OCI-LY1 (cell line): ENCODE results near the gene ARHGAP9.

Experiments used
- H2AFZ ChIP-seq: fragments of 200-600 bp; sonication (generic), shearing (Covaris generic); 2 replicates; pipeline ENCODE4 v1.6.0; 2014; ENCODE audit warnings: antibody characterized with exemption, mild to moderate bottlenecking, low read length
- H3F3A ChIP-seq: fragments of 200-600 bp; sonication (generic), shearing (Covaris generic); 2 replicates; pipeline ENCODE4 v1.6.0; 2014; ENCODE audit warnings: mild to moderate bottlenecking, antibody characterized with exemption, low read length, moderate library complexity; ENCODE audit not compliant: insufficient read depth
- H3K27ac ChIP-seq: fragments of 200-600 bp; sonication (generic); 2 replicates; pipeline ENCODE4 v1.5.1; 2014; ENCODE audit warnings: low read length, mixed run types, mild to moderate bottlenecking, low read depth; ENCODE audit not compliant: poor library complexity, severe bottlenecking
- H3K27me3 ChIP-seq: fragments of 200-600 bp; sonication (generic); 2 replicates; pipeline ENCODE4 v1.6.0; 2014; ENCODE audit warnings: antibody characterized with exemption, mild to moderate bottlenecking, low read length, moderate library complexity; ENCODE audit not compliant: insufficient read depth
- H3K36me3 ChIP-seq: fragments of 200-600 bp; sonication (generic); 2 replicates; pipeline ENCODE4 v1.6.1; 2014; ENCODE audit warnings: mild to moderate bottlenecking, antibody characterized with exemption, low read length, moderate library complexity, mixed read lengths; ENCODE audit not compliant: insufficient read depth
- H3K4me1 ChIP-seq: fragments of 200-600 bp; sonication (generic); 2 replicates; pipeline ENCODE4 v1.5.1; 2014; ENCODE audit warnings: mild to moderate bottlenecking, low read length, moderate library complexity; ENCODE audit not compliant: insufficient read depth, severe bottlenecking
- H3K4me2 ChIP-seq: fragments of 200-600 bp; sonication (generic), shearing (Covaris generic); 2 replicates; pipeline ENCODE4 v1.6.1; 2014; ENCODE audit warnings: low read length
- H3K4me3 ChIP-seq: fragments of 200-600 bp; sonication (generic); 2 replicates; pipeline ENCODE4 v1.5.1; 2014; ENCODE audit warnings: low read length, low read depth, mild to moderate bottlenecking, mixed read lengths; ENCODE audit not compliant: poor library complexity, severe bottlenecking
- H3K79me2 ChIP-seq: fragments of 200-600 bp; shearing (Covaris generic); 2 replicates; pipeline ENCODE4 v1.6.1; 2016; ENCODE audit warnings: mixed run types, low read length, mixed read lengths; ENCODE audit not compliant: insufficient read depth
- H3K9ac ChIP-seq: fragments of 200-600 bp; sonication (generic), shearing (Covaris generic); 2 replicates; pipeline ENCODE4 v1.6.1; 2014; ENCODE audit warnings: mild to moderate bottlenecking, low read length, mixed read lengths
- H3K9me2 ChIP-seq: fragments of 200-600 bp; sonication (generic), shearing (Covaris generic); 2 replicates; pipeline ENCODE4 v1.6.1; 2014; ENCODE audit warnings: low read depth, mild to moderate bottlenecking, low read length, mixed read lengths
- H3K9me3 ChIP-seq: fragments of 200-600 bp; shearing (Covaris generic); 2 replicates; pipeline ENCODE4 v1.6.1; 2014; ENCODE audit warnings: low read length, mixed read lengths
- H4K20me1 ChIP-seq: fragments of 200-600 bp; sonication (generic), shearing (Covaris generic); 2 replicates; pipeline ENCODE4 v1.6.0; 2016; ENCODE audit warnings: mild to moderate bottlenecking, low read length; ENCODE audit not compliant: insufficient read depth
- EZH2 ChIP-seq: fragments of 200-600 bp; sonication (generic), shearing (Covaris generic); IDR thresholded peaks from 2 replicates; pipeline ENCODE4 v1.8.0; 2017; ENCODE audit warnings: borderline replicate concordance, mixed run types, mild to moderate bottlenecking, antibody characterized with exemption, low read length, moderate library complexity, mixed read lengths
- TF ChIP-seq, protein P1 (sequence below): fragments of 200-600 bp; sonication (generic), shearing (Covaris generic); IDR thresholded peaks from 2 replicates; pipeline ENCODE4 v1.5.1; 2017; ENCODE audit warnings: mild to moderate bottlenecking, antibody characterized with exemption, low read length, moderate library complexity, mixed read lengths

The ARHGAP9 gene

DNA sequence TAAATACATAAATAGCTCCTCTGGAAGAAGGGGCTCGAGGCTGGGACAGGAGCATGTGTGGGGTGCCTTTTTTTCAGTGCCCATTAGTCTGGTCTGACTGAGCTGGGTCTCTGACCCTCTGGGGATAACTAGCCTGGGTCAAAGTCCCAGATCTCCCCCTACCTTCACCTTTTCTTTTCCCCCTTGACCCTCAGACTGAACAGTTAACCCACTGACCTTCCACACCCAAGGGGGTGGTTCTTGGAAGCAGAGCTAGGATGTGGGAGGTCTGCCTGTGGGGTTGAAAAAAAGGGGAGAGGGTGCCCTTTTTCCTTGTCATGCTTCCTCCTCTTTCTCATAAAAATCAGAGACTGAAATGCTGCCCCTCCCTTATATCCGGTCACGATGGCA, 21.0 kb downstream of the ARHGAP9 start:
- TF ChIP-seq, protein P1, sequence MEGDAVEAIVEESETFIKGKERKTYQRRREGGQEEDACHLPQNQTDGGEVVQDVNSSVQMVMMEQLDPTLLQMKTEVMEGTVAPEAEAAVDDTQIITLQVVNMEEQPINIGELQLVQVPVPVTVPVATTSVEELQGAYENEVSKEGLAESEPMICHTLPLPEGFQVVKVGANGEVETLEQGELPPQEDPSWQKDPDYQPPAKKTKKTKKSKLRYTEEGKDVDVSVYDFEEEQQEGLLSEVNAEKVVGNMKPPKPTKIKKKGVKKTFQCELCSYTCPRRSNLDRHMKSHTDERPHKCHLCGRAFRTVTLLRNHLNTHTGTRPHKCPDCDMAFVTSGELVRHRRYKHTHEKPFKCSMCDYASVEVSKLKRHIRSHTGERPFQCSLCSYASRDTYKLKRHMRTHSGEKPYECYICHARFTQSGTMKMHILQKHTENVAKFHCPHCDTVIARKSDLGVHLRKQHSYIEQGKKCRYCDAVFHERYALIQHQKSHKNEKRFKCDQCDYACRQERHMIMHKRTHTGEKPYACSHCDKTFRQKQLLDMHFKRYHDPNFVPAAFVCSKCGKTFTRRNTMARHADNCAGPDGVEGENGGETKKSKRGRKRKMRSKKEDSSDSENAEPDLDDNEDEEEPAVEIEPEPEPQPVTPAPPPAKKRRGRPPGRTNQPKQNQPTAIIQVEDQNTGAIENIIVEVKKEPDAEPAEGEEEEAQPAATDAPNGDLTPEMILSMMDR = no peak
- peak overlapping the region; percentile 67 for H3K4me3 ChIP-seq
- peak overlapping the region; percentile 65 for H3K27ac ChIP-seq
- H3K79me2 ChIP-seq = no peaks in the 10 kb centered on the region
- peak overlapping the region; percentile 64; the same call in 1 of the 2 replicates for H3K9ac ChIP-seq
- no peaks in the 10 kb centered on the region for H3K9me3 ChIP-seq
- peaks cover 36% of the 10 kb centered on the region for H3K4me1 ChIP-seq
- H3K27me3 ChIP-seq = no peaks in the 10 kb centered on the region
- no peaks in the 10 kb centered on the region for H3K36me3 ChIP-seq
- H2AFZ ChIP-seq = no peak overlapping the region
- no peaks in the 10 kb centered on the region for H3F3A ChIP-seq
- peak overlapping the region; percentile 92 for H3K4me2 ChIP-seq
- H4K20me1 ChIP-seq = no peaks in the 10 kb centered on the region
- no peaks in the 10 kb centered on the region for H3K9me2 ChIP-seq

DNA sequence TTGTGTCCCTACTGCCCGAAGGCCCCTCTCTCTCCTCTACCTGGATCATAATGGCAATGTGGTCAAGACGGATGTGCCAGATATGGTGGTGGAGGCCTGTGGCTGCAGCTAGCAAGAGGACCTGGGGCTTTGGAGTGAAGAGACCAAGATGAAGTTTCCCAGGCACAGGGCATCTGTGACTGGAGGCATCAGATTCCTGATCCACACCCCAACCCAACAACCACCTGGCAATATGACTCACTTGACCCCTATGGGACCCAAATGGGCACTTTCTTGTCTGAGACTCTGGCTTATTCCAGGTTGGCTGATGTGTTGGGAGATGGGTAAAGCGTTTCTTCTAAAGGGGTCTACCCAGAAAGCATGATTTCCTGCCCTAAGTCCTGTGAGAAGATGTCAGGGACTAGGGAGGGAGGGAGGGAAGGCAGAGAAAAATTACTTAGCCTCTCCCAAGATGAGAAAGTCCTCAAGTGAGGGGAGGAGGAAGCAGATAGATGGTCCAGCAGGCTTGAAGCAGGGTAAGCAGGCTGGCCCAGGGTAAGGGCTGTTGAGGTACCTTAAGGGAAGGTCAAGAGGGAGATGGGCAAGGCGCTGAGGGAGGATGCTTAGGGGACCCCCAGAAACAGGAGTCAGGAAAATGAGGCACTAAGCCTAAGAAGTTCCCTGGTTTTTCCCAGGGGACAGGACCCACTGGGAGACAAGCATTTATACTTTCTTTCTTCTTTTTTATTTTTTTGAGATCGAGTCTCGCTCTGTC, 22.8 kb downstream of the ARHGAP9 start:
- no peak for TF ChIP-seq EZH2
- TF ChIP-seq, protein P1 = no peak
- H3K4me2 ChIP-seq = no peak overlapping the region
- H3K9me3 ChIP-seq = no peaks in the 10 kb centered on the region
- no peak overlapping the region for H2AFZ ChIP-seq
- no peaks in the 10 kb centered on the region for H4K20me1 ChIP-seq
- H3K9ac ChIP-seq = no peak overlapping the region
- H3K79me2 ChIP-seq = no peaks in the 10 kb centered on the region
- H3K4me3 ChIP-seq = no peak overlapping the region
- peaks cover 34% of the 10 kb centered on the region for H3K4me1 ChIP-seq
- H3K27ac ChIP-seq = no peak overlapping the region
- H3K9me2 ChIP-seq = no peaks in the 10 kb centered on the region
- H3K27me3 ChIP-seq = no peaks in the 10 kb centered on the region
- H3F3A ChIP-seq = no peaks in the 10 kb centered on the region
- H3K36me3 ChIP-seq = no peaks in the 10 kb centered on the region

- Histone ChIP-seq H3K9me3 (no peaks in the 10 kb centered on the region), H3K9me2 (no peaks in the 10 kb centered on the region), H3K4me1 (peaks cover 29% of the 10 kb centered on the region), H3K9ac (no peak overlapping the region; the same call in 1 of the 2 replicates), H3K36me3 (no peaks in the 10 kb centered on the region), H3K27ac (no peak overlapping the region), H3K4me2 (peak overlapping the region; percentile 61), H3F3A (no peaks in the 10 kb centered on the region), H3K27me3 (no peaks in the 10 kb centered on the region), H4K20me1 (no peaks in the 10 kb centered on the region), H2AFZ (no peak overlapping the region), H3K4me3 (peak overlapping the region; percentile 43), H3K79me2 (no peaks in the 10 kb centered on the region)
- no peak for TF ChIP-seq EZH2
- TF ChIP-seq, protein P1 = peak; percentile 86
Observed at GRCh38 chr12:57456145-57456700, 23.4 kb downstream of the ARHGAP9 start.
